Stomach smooth muscle (tissue), 2 donors: Measurements from ENCODE around the gene DDHD1.

Source experiments
- H3K27ac ChIP-seq: one replicate; pipeline ENCODE4 v1.7.0; 2013; ENCODE audit warnings: mild to moderate bottlenecking, low read length, inconsistent platforms
- H3K27me3 ChIP-seq, 2 donors: one replicate each; pipeline ENCODE4 v1.7.0; 2013; ENCODE audit warnings: low read length in 2 of 2; ENCODE audit not compliant: insufficient read depth in 2 of 2, control insufficient read depth in 1 of 2
- H3K36me3 ChIP-seq, 2 donors: one replicate each; pipeline ENCODE4 v1.7.0; 2013; ENCODE audit warnings: low read length in 2 of 2; ENCODE audit not compliant: control insufficient read depth in 2 of 2, insufficient read depth in 2 of 2
- H3K4me1 ChIP-seq: one replicate; pipeline ENCODE4 v1.7.0; 2013; ENCODE audit warnings: low read length; ENCODE audit not compliant: control insufficient read depth, insufficient read depth
- H3K4me3 ChIP-seq, 2 donors: one replicate each; pipeline ENCODE4 v1.7.0; 2013; ENCODE audit warnings: low read length in 2 of 2
- H3K9ac ChIP-seq, 2 donors: one replicate each; pipeline ENCODE4 v1.7.0; 2013; ENCODE audit warnings: low read length in 2 of 2, mild to moderate bottlenecking in 1 of 2
- H3K9me3 ChIP-seq, 2 donors: one replicate each; pipeline ENCODE4 v1.7.0; 2013; ENCODE audit warnings: low read length in 2 of 2; ENCODE audit not compliant: control insufficient read depth in 2 of 2
- donor health status: healthy.
- donor health status: Pancreatic carcinoma.

DDHD1 gene

DNA sequence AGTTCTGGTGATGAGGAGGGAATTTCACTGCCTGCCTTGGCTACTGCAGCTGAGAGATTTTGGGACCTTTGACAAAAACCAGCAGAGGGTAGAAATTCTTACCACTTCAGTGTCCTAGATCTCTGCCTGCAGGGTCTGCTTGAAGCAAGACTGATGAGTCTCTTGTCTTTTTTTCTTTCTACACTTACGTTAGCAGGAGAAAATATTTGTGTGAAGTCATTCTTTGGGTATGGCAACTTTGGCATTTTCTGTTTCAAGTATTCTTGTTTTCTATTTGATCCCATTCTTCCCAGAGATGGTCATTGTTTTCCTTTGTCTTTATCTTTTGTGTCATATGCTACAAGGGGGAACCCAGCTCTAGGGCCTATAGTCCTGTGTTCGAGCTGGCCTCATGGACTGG lies 136.6 kb downstream of the DDHD1 start:
- no peak overlapping the region for H3K27ac ChIP-seq
- no peaks in the 10 kb centered on the region for H3K27me3 ChIP-seq
- no peaks in the 10 kb centered on the region for H3K9me3 ChIP-seq
- no peaks in the 10 kb centered on the region for H3K4me1 ChIP-seq
- H3K9ac ChIP-seq, result no peak overlapping the region
- no peaks in the 10 kb centered on the region for H3K36me3 ChIP-seq
- H3K4me3 ChIP-seq, result no peak overlapping the region

GRCh38 chr14:53011053-53011462 lies 142.1 kb downstream of the DDHD1 start:
- Histone ChIP-seq H3K36me3 (no peaks in the 10 kb centered on the region), H3K4me1 (peaks cover 10% of the 10 kb centered on the region), H3K9ac (no peak overlapping the region), H3K4me3 (no peak overlapping the region), H3K9me3 (no peaks in the 10 kb centered on the region), H3K27ac (peak overlapping the region; percentile 62), H3K27me3 (no peaks in the 10 kb centered on the region)

GRCh38 chr14:53010193-53011040 lies 142.7 kb downstream of the DDHD1 start:
- no peak overlapping the region for H3K4me3 ChIP-seq
- H3K4me1 ChIP-seq, result peaks cover 10% of the 10 kb centered on the region
- H3K9me3 ChIP-seq, result no peaks in the 10 kb centered on the region
- H3K9ac ChIP-seq, result no peak overlapping the region
- H3K36me3 ChIP-seq, result no peaks in the 10 kb centered on the region
- H3K27ac ChIP-seq, result peak overlapping the region; percentile 62
- H3K27me3 ChIP-seq, result no peaks in the 10 kb centered on the region

DNA sequence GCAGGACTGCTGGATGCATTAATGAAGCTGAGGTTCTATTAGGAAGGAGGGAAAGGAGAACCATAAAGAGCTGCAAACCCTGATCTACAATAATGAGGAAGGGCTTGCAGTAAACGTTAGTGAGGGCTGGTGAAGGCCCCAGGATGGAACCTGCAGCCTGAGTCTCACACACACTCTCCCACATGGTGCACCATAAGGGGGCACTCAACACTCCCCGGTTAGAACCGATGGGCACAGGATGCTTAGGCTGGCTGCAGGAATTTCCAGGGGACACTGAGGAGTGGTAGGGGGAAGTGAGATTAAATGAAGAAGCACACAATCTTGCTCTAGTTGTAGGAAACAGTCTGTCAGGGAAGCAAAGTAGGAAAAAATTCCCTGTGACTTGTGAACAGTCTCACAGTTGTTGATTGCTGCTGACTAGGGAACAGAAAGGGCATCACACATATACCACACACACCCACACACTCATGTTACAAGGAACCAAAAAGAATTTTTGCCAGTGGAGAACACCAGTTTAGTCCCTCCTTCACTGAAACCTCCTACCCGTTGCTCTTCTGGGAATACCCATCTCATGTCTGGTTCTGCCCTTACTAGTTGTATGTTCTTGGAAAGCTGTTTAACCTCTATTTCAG lies 146.1 kb downstream of the DDHD1 start:
- Histone ChIP-seq H3K27me3 (no peaks in the 10 kb centered on the region), H3K9me3 (no peaks in the 10 kb centered on the region), H3K36me3 (no peaks in the 10 kb centered on the region), H3K27ac (no peak overlapping the region), H3K4me1 (peaks cover 16% of the 10 kb centered on the region), H3K9ac (no peak overlapping the region), H3K4me3 (no peak overlapping the region)

DNA sequence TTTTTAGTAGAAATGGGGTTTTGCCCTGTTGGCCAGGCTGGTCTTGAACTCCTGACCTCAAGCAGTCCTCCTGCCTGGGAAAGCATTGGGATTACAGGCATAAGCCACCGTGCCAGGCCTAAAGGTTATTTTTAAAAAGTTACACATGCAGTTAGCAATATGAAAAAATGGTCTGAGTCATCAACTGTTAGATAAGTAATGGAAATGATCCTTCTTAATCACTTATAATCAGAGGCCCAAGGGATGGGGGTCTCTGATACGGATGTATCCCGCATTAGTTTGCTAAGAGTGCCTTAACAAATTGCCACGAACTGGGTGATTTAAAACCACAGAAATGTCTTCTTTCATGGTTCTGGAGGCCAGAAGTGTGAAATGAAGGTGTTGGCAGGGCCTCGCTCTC lies 148.1 kb downstream of the DDHD1 start:
- H3K27ac ChIP-seq, result no peak overlapping the region
- H3K4me1 ChIP-seq, result peaks cover 10% of the 10 kb centered on the region
- H3K27me3 ChIP-seq, result no peaks in the 10 kb centered on the region
- H3K9ac ChIP-seq, result no peak overlapping the region
- H3K4me3 ChIP-seq, result no peak overlapping the region
- no peaks in the 10 kb centered on the region for H3K36me3 ChIP-seq
- no peaks in the 10 kb centered on the region for H3K9me3 ChIP-seq

GRCh38 chr14:53003776-53004175 lies 149.3 kb downstream of the DDHD1 start:
- H3K9me3 ChIP-seq, result no peaks in the 10 kb centered on the region
- H3K4me3 ChIP-seq, result no peak overlapping the region
- H3K27me3 ChIP-seq, result no peaks in the 10 kb centered on the region
- H3K4me1 ChIP-seq, result peaks cover 10% of the 10 kb centered on the region
- H3K27ac ChIP-seq, result no peak overlapping the region
- H3K9ac ChIP-seq, result no peak overlapping the region
- no peaks in the 10 kb centered on the region for H3K36me3 ChIP-seq

DNA sequence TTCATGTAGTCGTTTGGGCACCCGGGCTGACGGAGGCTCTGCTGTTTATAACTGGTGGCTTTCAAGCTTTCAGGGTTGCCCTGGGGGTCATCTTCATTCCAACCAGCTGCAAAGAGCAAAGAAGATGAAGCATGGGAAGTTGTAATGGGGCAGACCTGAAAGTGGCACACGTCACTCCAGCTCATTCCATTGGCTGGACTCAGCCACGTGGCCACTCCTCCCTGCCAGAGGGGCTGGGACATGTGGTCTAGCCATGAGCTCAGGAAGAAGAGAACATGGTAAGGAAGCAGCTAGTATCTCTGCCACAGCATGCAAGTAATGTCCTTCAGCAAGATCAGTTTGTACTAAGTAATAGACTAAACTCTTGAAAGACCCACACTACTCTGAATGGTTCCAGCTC lies 150.5 kb downstream of the DDHD1 start:
- H3K9ac ChIP-seq, result no peak overlapping the region
- H3K9me3 ChIP-seq, result no peaks in the 10 kb centered on the region
- no peak overlapping the region for H3K27ac ChIP-seq
- no peak overlapping the region for H3K4me3 ChIP-seq
- no peaks in the 10 kb centered on the region for H3K36me3 ChIP-seq
- H3K4me1 ChIP-seq, result peaks cover 21% of the 10 kb centered on the region
- no peaks in the 10 kb centered on the region for H3K27me3 ChIP-seq

GRCh38 chr14:53001787-53002378 lies 151.2 kb downstream of the DDHD1 start:
- H3K36me3 ChIP-seq, result no peaks in the 10 kb centered on the region
- peaks cover 21% of the 10 kb centered on the region for H3K4me1 ChIP-seq
- no peaks in the 10 kb centered on the region for H3K27me3 ChIP-seq
- H3K9ac ChIP-seq, result no peak overlapping the region
- no peak overlapping the region for H3K27ac ChIP-seq
- no peaks in the 10 kb centered on the region for H3K9me3 ChIP-seq
- H3K4me3 ChIP-seq, result no peak overlapping the region

DNA sequence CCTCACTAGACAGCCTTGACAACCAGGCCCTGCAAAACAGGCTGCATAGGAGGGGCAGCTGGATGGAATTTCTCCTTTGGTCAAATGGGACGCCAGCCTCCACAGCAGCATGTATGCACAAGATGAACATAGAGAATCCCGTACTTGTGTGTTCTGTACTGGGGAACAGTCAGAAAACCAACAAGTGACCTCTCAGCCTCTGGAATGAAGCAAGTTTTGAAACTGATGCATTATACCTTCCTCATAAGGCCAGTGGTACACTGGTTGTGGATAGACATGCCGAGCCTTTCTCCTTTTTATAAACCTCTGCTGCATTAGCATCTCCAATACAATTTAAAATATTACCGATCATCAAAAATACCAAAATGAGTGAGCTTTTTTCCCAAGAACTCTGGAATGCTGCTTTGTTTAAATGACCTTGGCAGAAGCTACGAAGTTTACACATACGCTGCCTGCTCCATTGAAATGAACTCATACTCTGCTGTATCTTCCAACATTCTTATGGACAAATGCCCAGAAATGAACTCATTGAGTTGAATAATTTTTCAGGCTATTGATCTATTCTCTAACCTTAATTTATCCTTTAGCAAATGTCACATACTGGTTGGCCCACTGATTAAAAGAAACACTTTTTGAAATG lies 154.6 kb downstream of the DDHD1 start:
- Histone ChIP-seq H3K4me3 (peak overlapping the region in 1 of 2 donors; percentile 8), H3K27me3 (no peaks in the 10 kb centered on the region), H3K9me3 (no peaks in the 10 kb centered on the region), H3K4me1 (peaks cover 21% of the 10 kb centered on the region), H3K9ac (peak overlapping the region in 1 of 2 donors; percentile 8), H3K36me3 (no peaks in the 10 kb centered on the region), H3K27ac (peak overlapping the region; percentile 53)

DNA sequence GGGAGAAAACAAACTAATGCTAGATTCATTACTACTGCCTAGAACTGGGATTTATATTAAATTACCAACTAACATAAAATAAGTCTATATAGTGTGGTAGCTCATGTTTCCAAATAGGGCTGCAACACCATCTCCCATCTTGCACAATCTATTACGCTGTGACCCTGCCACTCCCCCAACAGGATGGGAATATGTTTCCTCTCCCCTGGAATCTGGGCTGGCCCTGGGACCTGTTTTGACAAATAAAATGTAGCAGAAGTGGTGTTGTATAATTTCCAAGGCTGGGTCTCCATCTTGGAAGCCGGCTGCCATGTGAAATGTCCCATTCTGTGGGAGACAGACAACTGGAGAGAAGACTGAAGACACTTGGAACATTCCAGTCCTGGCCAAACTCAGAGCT lies 156.6 kb downstream of the DDHD1 start:
- no peak overlapping the region for H3K9ac ChIP-seq
- H3K36me3 ChIP-seq, result no peaks in the 10 kb centered on the region
- H3K4me1 ChIP-seq, result peaks cover 11% of the 10 kb centered on the region
- no peaks in the 10 kb centered on the region for H3K27me3 ChIP-seq
- H3K4me3 ChIP-seq, result no peak overlapping the region
- no peaks in the 10 kb centered on the region for H3K9me3 ChIP-seq
- no peak overlapping the region for H3K27ac ChIP-seq
